ENCODE data around the gene TNFAIP8L2. TPM values are rescaled to one million over a fixed set of nuclear protein-coding genes. Genes with fewer than 3 reads are reported as not detected.
"Not testable (repeated sequence)": the region's sequence is repeated elsewhere in the genome, so short reads cannot be mapped to it uniquely, and the experiment has no call there.

TNFAIP8L2 gene
- total and polyA plus RNA-seq, 12 donors, result 1.4 to 19.9 (median 7.3) TPM

GRCh38 chr1:151184211-151184610 is 27.8 kb downstream of the TNFAIP8L2 start:
- no peaks in the 10 kb centered on the region for H3K9me3 ChIP-seq (replicated peaks in 1 of 3)
- no peak overlapping the region for H3K4me3 ChIP-seq
- TF ChIP-seq CTCF (IDR thresholded peaks at IDR 0.05) (no peak), POLR2A (IDR thresholded peaks at IDR 0.05) (no peak)
- no peaks in the 10 kb centered on the region for H3K27me3 ChIP-seq
- no peak for DNase-seq
- peaks cover 0 to 67% of the 10 kb centered on the region in 2 donors for H3K36me3 ChIP-seq (replicated peaks in 1 of 2)
- intact Hi-C loops (cut with DNase I), result no loop called here
- H3K27ac ChIP-seq, result no peak overlapping the region
- 89 to 93% (median 92%) methylated on average over 10 of the region's 10 CpGs for WGBS, 4 donors
- H3K4me1 ChIP-seq (replicated peaks in 1 of 2), result peaks cover 8 to 13% of the 10 kb centered on the region in 2 donors

- no peaks in the 10 kb centered on the region for H3K27me3 ChIP-seq
- no peak overlapping the region for H3K27ac ChIP-seq
- peaks cover 9 to 18% of the 10 kb centered on the region in 2 donors for H3K4me1 ChIP-seq (replicated peaks in 1 of 2)
- no peak for DNase-seq
- H3K9me3 ChIP-seq (replicated peaks in 1 of 3), result no peaks in the 10 kb centered on the region
- peaks cover 0 to 37% of the 10 kb centered on the region in 2 donors for H3K36me3 ChIP-seq (replicated peaks in 1 of 2)
- intact Hi-C loops (cut with DNase I), result no loop called here
- no peak overlapping the region for H3K4me3 ChIP-seq
- 79 to 94% (median 86%) methylated on average over 1 of the region's 1 CpG for WGBS, 4 donors
- TF ChIP-seq POLR2A (IDR thresholded peaks at IDR 0.05) (no peak), CTCF (IDR thresholded peaks at IDR 0.05) (no peak)
Measured at GRCh38 chr1:151187205-151187604, 30.8 kb downstream of the TNFAIP8L2 start.

GRCh38 chr1:151188667-151189066 is 32.2 kb downstream of the TNFAIP8L2 start:
- not testable (repeated sequence) for DNase-seq

GRCh38 chr1:151189637-151190445 is 33.4 kb downstream of the TNFAIP8L2 start, which contains the start of gene VPS72:
Gene VPS72 (minus strand): TSS chr1:151190197. CDS start chr1:151190121, 76 bp downstream.
- H3K4me1 ChIP-seq (replicated peaks in 1 of 2), result peaks cover 9 to 18% of the 10 kb centered on the region in 2 donors
- 0 to 1% (median 1%) methylated on average over 36 to 42 of the region's 42 CpGs for WGBS, 4 donors
- H3K27me3 ChIP-seq, result no peaks in the 10 kb centered on the region
- H3K36me3 ChIP-seq (replicated peaks in 1 of 2), result peaks cover 0 to 12% of the 10 kb centered on the region in 2 donors
- H3K27ac ChIP-seq, result peak within 1 kb of the TSS in 4 of 5 donors; percentile 36 to 77 (median 62)
- no peaks in the 10 kb centered on the region for H3K9me3 ChIP-seq (replicated peaks in 1 of 3)
- TF ChIP-seq POLR2A (IDR thresholded peaks at IDR 0.05), result peak; percentile 46 to 59
- peak in 5 of 6 experiments; percentile 20 to 57 (median 44) for TF ChIP-seq CTCF (IDR thresholded peaks at IDR 0.05)
- intact Hi-C loops (cut with DNase I), result no loop called here
- DNase-seq, result peak; percentile 80 to 91 (median 84)
- H3K4me3 ChIP-seq, result peak within 1 kb of the TSS; percentile 17 to 74 (median 55)

More at GRCh38 chr1:151188667-151189066, 32.2 kb downstream of the TNFAIP8L2 start:
- intact Hi-C loops (cut with DNase I); H3K27me3 ChIP-seq; H3K9me3 ChIP-seq (replicated peaks in 1 of 3); H3K27ac ChIP-seq: not testable (repeated sequence)
- WGBS, 4 donors, result 71 to 75% (median 74%) methylated on average over 8 of the region's 8 CpGs
- H3K4me1 ChIP-seq (replicated peaks in 1 of 2), result peaks cover 9 to 18% of the 10 kb centered on the region in 2 donors
- H3K4me3 ChIP-seq, result peak overlapping the region in 1 of 4 donors; percentile 74
- peaks cover 0 to 23% of the 10 kb centered on the region in 2 donors for H3K36me3 ChIP-seq (replicated peaks in 1 of 2)

Measured in adrenal gland (tissue), 12 donors.